ENCODE results near the gene GPR12. TPM values are rescaled to one million over a fixed set of nuclear protein-coding genes. Genes with fewer than 3 reads are reported as not detected.
A peak's percentile ranks its signal among the peaks of the same experiment; 100 is the strongest.

The GPR12 gene, protein sequence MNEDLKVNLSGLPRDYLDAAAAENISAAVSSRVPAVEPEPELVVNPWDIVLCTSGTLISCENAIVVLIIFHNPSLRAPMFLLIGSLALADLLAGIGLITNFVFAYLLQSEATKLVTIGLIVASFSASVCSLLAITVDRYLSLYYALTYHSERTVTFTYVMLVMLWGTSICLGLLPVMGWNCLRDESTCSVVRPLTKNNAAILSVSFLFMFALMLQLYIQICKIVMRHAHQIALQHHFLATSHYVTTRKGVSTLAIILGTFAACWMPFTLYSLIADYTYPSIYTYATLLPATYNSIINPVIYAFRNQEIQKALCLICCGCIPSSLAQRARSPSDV
- total RNA-seq, result not detected
- polyA plus RNA-seq, result not detected
- long read RNA-seq, donor 1, result 0 reads
- long read RNA-seq, donor 2, result 0 reads
- long read RNA-seq, donor 3, result 0 reads
- long read RNA-seq, donor 4, result 0 reads
- long read RNA-seq, donor 5, result 0 reads
- long read RNA-seq, donor 6, result 0 reads
- long read RNA-seq, donor 7, result 0 reads
- long read RNA-seq, donor 8, result 0 reads
- long read RNA-seq, donor 9, result 0 reads
- long read RNA-seq, donor 10, result 0 reads

- H3K4me1 ChIP-seq (replicated peaks in 1 of 2), result no peaks in the 10 kb centered on the region
- WGBS, 4 donors, result 1% methylated on average over 27 to 87 of the region's 87 CpGs
- no peaks in the 10 kb centered on the region for H3K9me3 ChIP-seq (replicated peaks in 1 of 3)
- H3K4me3 ChIP-seq, result peak within 1 kb of the TSS in 2 of 4 donors; percentile 9 to 49
- H3K36me3 ChIP-seq (replicated peaks in 1 of 2), result no peaks in the 10 kb centered on the region
- no peak for DNase-seq
- H3K27me3 ChIP-seq, result peaks cover 60% of the 10 kb centered on the region
- TF ChIP-seq CTCF (IDR thresholded peaks at IDR 0.05), result no peak
- no peak for TF ChIP-seq POLR2A (IDR thresholded peaks at IDR 0.05)
- intact Hi-C loops (cut with DNase I), result no loop called here
- no peak within 1 kb of the TSS for H3K27ac ChIP-seq
Measured at GRCh38 chr13:26759907-26760831, at the start of gene GPR12. GPR12 (minus strand) TSS chr13:26760786; CDS start chr13:26759827, 959 bp downstream.

GRCh38 chr13:26810095-26810494 lies 49.5 kb upstream of the GPR12 start:
- H3K4me3 ChIP-seq, result no peak overlapping the region
- no peaks in the 10 kb centered on the region for H3K4me1 ChIP-seq (replicated peaks in 1 of 2)
- DNase-seq, result no peak
- TF ChIP-seq CTCF (IDR thresholded peaks at IDR 0.05) (no peak), POLR2A (IDR thresholded peaks at IDR 0.05) (no peak)
- H3K9me3 ChIP-seq (replicated peaks in 1 of 3), result no peaks in the 10 kb centered on the region
- peaks cover 1% of the 10 kb centered on the region for H3K27me3 ChIP-seq
- no peak overlapping the region for H3K27ac ChIP-seq
- WGBS, 4 donors, result 50 to 68% (median 55%) methylated on average over 2 of the region's 2 CpGs
- no peaks in the 10 kb centered on the region for H3K36me3 ChIP-seq (replicated peaks in 1 of 2)
- intact Hi-C loops (cut with DNase I), result no loop called here

DNA sequence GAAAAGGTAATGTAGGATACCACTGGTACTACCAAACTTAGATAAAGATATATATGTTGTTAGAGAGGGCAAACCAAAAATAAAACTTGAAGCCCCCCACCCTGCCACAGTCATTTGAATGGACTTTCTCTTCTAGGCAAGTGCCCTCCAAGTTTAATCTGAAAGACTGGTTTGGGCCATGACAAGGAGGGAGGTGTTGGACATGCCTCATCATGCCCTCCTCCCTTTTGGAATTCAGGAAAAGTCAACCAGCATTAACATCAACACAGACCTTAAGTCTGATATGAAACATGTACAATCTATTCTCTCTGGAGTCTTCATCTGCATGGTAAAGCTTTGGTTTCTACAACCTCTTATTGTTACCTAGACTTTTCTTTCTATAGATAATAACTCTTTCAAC lies 46.3 kb upstream of the GPR12 start:
- H3K4me3 ChIP-seq, result no peak overlapping the region
- intact Hi-C loops (cut with DNase I), result no loop called here
- no peak overlapping the region for H3K27ac ChIP-seq
- no peaks in the 10 kb centered on the region for H3K9me3 ChIP-seq (replicated peaks in 1 of 3)
- no peak for TF ChIP-seq CTCF (IDR thresholded peaks at IDR 0.05)
- TF ChIP-seq POLR2A (IDR thresholded peaks at IDR 0.05), result no peak
- DNase-seq, result no peak
- H3K4me1 ChIP-seq (replicated peaks in 1 of 2), result no peaks in the 10 kb centered on the region
- H3K27me3 ChIP-seq, result no peaks in the 10 kb centered on the region
- H3K36me3 ChIP-seq (replicated peaks in 1 of 2), result no peaks in the 10 kb centered on the region

DNA sequence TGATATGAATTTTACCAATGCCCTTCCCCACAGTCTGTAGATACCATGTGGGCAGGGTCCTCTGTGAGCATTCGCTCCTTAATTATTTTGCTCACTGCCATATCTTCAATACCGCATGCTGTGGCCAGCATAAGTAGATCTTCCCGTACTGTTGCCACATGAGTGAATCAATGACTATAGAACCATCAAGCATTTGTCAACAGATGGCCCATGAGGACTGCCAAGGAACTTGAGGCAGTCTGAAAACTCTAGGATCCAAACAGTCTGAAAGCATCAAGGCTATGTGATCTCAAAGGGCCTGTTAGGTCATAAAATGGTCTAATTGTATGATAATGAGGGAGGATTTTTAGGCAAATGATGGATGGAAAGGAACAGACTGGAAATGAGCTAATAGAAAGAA lies 27.4 kb upstream of the GPR12 start:
- H3K4me1 ChIP-seq (replicated peaks in 1 of 2), result no peaks in the 10 kb centered on the region

More for the DNA sequence above, 27.4 kb upstream of the GPR12 start:
- no peak for DNase-seq
- Histone ChIP-seq H3K27ac (no peak overlapping the region), H3K4me3 (no peak overlapping the region), H3K27me3 (peaks cover 7% of the 10 kb centered on the region), H3K9me3 (replicated peaks in 1 of 3) (no peaks in the 10 kb centered on the region), H3K36me3 (replicated peaks in 1 of 2) (no peaks in the 10 kb centered on the region)
- intact Hi-C loops (cut with DNase I), result no loop called here
- TF ChIP-seq CTCF (IDR thresholded peaks at IDR 0.05), result no peak
- TF ChIP-seq POLR2A (IDR thresholded peaks at IDR 0.05), result no peak
- 87 to 95% (median 90%) methylated on average over 3 of the region's 3 CpGs for WGBS, 4 donors

All from adrenal gland (tissue), 19 donors.